Endodermal cell (in vitro differentiated cells): ENCODE results near the gene SLIT3. TPM values are rescaled to one million over a fixed set of nuclear protein-coding genes. Genes with fewer than 3 reads are reported as not detected.

Source experiments
- DNase-seq: peaks from one replicate; pipeline ENCODE4 v3.0.0-alpha.2; 2017
- H3K27ac ChIP-seq: 2 replicates; pipeline ENCODE4 v1.5.1; 2013; ENCODE audit warnings: mild to moderate bottlenecking, low read depth, low read length, moderate library complexity
- H3K27me3 ChIP-seq: 2 replicates; pipeline ENCODE4 v1.6.1; 2013; ENCODE audit warnings: mild to moderate bottlenecking, low read length, moderate library complexity; ENCODE audit not compliant: insufficient read depth, control insufficient read depth, poor library complexity, severe bottlenecking
- H3K36me3 ChIP-seq: 2 replicates; pipeline ENCODE4 v1.7.0; 2013; ENCODE audit warnings: mild to moderate bottlenecking, low read length, moderate library complexity; ENCODE audit not compliant: control insufficient read depth, insufficient read depth
- H3K4me1 ChIP-seq: one replicate; pipeline ENCODE4 v1.7.0; 2013; ENCODE audit warnings: low read length; ENCODE audit not compliant: control insufficient read depth, insufficient read depth
- H3K4me3 ChIP-seq: 2 replicates; pipeline ENCODE4 v1.5.1; 2013; ENCODE audit warnings: mild to moderate bottlenecking, low read length, moderate library complexity
- H3K9ac ChIP-seq: 2 replicates; pipeline ENCODE4 v1.6.1; 2013; ENCODE audit warnings: mild to moderate bottlenecking, low read length, moderate library complexity; ENCODE audit not compliant: poor library complexity, severe bottlenecking; ENCODE audit errors: extremely low read depth
- H3K9me3 ChIP-seq: 2 replicates; pipeline ENCODE4 v1.6.1; 2013; ENCODE audit warnings: mild to moderate bottlenecking, low read length, moderate library complexity; ENCODE audit not compliant: control insufficient read depth
- H3K27ac Mint-ChIP-seq: 2 replicates; pipeline ENCODE4 v1.8.0; 2020; ENCODE audit warnings: mixed read lengths
- H3K27me3 Mint-ChIP-seq: 2 replicates; pipeline ENCODE4 v1.8.0; 2021; ENCODE audit warnings: mild to moderate bottlenecking, mixed read lengths; ENCODE audit not compliant: insufficient read depth
- H3K36me3 Mint-ChIP-seq: 2 replicates; pipeline ENCODE4 v1.8.0; 2020; ENCODE audit warnings: low read depth, mixed read lengths
- H3K4me1 Mint-ChIP-seq: 2 replicates; pipeline ENCODE4 v1.8.0; 2020; ENCODE audit warnings: mixed read lengths
- H3K4me3 Mint-ChIP-seq: 2 replicates; pipeline ENCODE4 v1.8.0; 2020; ENCODE audit warnings: mild to moderate bottlenecking, moderate library complexity, mixed read lengths
- H3K9me3 Mint-ChIP-seq: 2 replicates; pipeline ENCODE4 v1.8.0; 2020; ENCODE audit warnings: mild to moderate bottlenecking, mixed read lengths
- WGBS, 2 experiments: methylation state at CpG; one replicate each; pipeline versions ENCODE4 v1.1.5 to v1.1.7; 2013; ENCODE audit warnings: missing lambda C conversion rate in 2 of 2, mixed read lengths in 1 of 2; ENCODE audit not compliant: insufficient coverage in 1 of 2, insufficient read length in 1 of 2; 5-methylcytosine and 5-hydroxymethylcytosine counted together
- total RNA-seq, 2 donors: library from RNA; stranded (reverse); fragmentation: NEBNext Ultra II Directional in 1 of 2; extraction: Animal tissue kit (Norgen Biotek cat#: 25700) in 1 of 2; gene quantifications; 2 replicates in 1 of 2; 3 replicates in 1 of 2; pipeline ENCODE4 v1.2.1, GENCODE V29; 2021
- TF ChIP-seq, protein P1 (sequence below): fragments of 200-600 bp; sonication (generic); conservative IDR thresholded peaks from 2 replicates; pipeline ENCODE4 v1.5.0; 2021; ENCODE audit warnings: antibody characterized with exemption, mild to moderate bottlenecking

The SLIT3 gene
- total RNA-seq, 2 donors from 2014 or later = 2.5 to 3.4 TPM

GRCh38 chr5:168647083-168647482 lies 653.9 kb downstream of the SLIT3 start:
- H3K4me1 Mint-ChIP-seq = peaks cover 5% of the 10 kb centered on the region
- H3K36me3 Mint-ChIP-seq = peaks cover 3% of the 10 kb centered on the region
- peaks cover 10% of the 10 kb centered on the region for H3K9me3 ChIP-seq
- no peak overlapping the region for H3K27ac ChIP-seq
- peaks cover 13% of the 10 kb centered on the region for H3K9me3 Mint-ChIP-seq
- H3K4me1 ChIP-seq = peaks cover 6% of the 10 kb centered on the region
- no peak overlapping the region for H3K4me3 Mint-ChIP-seq
- no peak overlapping the region for H3K9ac ChIP-seq
- no peak overlapping the region for H3K27ac Mint-ChIP-seq
- no peak overlapping the region for H3K4me3 ChIP-seq
- H3K27me3 ChIP-seq = no peaks in the 10 kb centered on the region
- DNase-seq = no peak
- TF ChIP-seq, protein P1, sequence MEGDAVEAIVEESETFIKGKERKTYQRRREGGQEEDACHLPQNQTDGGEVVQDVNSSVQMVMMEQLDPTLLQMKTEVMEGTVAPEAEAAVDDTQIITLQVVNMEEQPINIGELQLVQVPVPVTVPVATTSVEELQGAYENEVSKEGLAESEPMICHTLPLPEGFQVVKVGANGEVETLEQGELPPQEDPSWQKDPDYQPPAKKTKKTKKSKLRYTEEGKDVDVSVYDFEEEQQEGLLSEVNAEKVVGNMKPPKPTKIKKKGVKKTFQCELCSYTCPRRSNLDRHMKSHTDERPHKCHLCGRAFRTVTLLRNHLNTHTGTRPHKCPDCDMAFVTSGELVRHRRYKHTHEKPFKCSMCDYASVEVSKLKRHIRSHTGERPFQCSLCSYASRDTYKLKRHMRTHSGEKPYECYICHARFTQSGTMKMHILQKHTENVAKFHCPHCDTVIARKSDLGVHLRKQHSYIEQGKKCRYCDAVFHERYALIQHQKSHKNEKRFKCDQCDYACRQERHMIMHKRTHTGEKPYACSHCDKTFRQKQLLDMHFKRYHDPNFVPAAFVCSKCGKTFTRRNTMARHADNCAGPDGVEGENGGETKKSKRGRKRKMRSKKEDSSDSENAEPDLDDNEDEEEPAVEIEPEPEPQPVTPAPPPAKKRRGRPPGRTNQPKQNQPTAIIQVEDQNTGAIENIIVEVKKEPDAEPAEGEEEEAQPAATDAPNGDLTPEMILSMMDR = no peak
- no peaks in the 10 kb centered on the region for H3K36me3 ChIP-seq
- peaks cover 7% of the 10 kb centered on the region for H3K27me3 Mint-ChIP-seq

DNA sequence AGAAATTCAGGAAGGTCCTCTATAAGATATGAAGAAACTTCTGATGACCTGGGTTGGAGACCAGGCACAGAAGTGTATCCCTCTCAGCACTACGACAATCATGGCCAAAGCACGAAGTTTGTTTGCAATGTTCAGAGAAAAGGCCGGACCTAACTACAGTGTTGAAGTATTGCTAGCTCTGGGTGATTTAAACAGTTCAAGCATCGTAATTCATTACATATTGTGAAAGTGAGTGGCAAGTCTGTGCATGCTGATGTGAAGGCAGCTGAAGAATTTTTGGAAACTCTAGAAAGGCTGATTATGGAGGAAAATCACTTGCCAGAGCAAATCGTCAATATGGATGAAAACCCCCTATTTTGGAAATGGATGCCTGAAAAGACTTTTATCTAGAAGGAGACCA lies 654.6 kb downstream of the SLIT3 start:
- H3K36me3 ChIP-seq = no peaks in the 10 kb centered on the region
- peaks cover 5% of the 10 kb centered on the region for H3K4me1 Mint-ChIP-seq
- peaks cover 11% of the 10 kb centered on the region for H3K9me3 ChIP-seq
- no peak overlapping the region for H3K4me3 ChIP-seq
- no peak overlapping the region for H3K27ac ChIP-seq
- H3K36me3 Mint-ChIP-seq = peaks cover 3% of the 10 kb centered on the region
- peaks cover 14% of the 10 kb centered on the region for H3K9me3 Mint-ChIP-seq
- peaks cover 7% of the 10 kb centered on the region for H3K27me3 Mint-ChIP-seq
- DNase-seq = no peak
- no peak overlapping the region for H3K9ac ChIP-seq
- WGBS, 2 experiments = 93 to 94% methylated on average over 5 of the region's 5 CpGs
- TF ChIP-seq, protein P1 = no peak
- H3K4me1 ChIP-seq = peaks cover 7% of the 10 kb centered on the region
- no peak overlapping the region for H3K27ac Mint-ChIP-seq
- no peaks in the 10 kb centered on the region for H3K27me3 ChIP-seq
- H3K4me3 Mint-ChIP-seq = no peak overlapping the region

GRCh38 chr5:168645195-168645594 lies 655.7 kb downstream of the SLIT3 start:
- 100% methylated on average over 1 to 3 of the region's 3 CpGs for WGBS, 2 experiments
- H3K9ac ChIP-seq = no peak overlapping the region
- no peak for DNase-seq
- no peak overlapping the region for H3K27ac ChIP-seq
- peaks cover 3% of the 10 kb centered on the region for H3K36me3 Mint-ChIP-seq
- peaks cover 7% of the 10 kb centered on the region for H3K27me3 Mint-ChIP-seq
- H3K4me1 Mint-ChIP-seq = peaks cover 2% of the 10 kb centered on the region
- H3K9me3 Mint-ChIP-seq = peaks cover 14% of the 10 kb centered on the region
- H3K36me3 ChIP-seq = no peaks in the 10 kb centered on the region
- H3K4me3 Mint-ChIP-seq = no peak overlapping the region
- TF ChIP-seq, protein P1 = no peak
- no peak overlapping the region for H3K4me3 ChIP-seq
- no peak overlapping the region for H3K27ac Mint-ChIP-seq
- H3K4me1 ChIP-seq = peaks cover 7% of the 10 kb centered on the region
- H3K27me3 ChIP-seq = no peaks in the 10 kb centered on the region
- peaks cover 11% of the 10 kb centered on the region for H3K9me3 ChIP-seq
